ENCODE measurements around the gene TSFM. TPM values are rescaled to one million over a fixed set of nuclear protein-coding genes. Genes with fewer than 3 reads are reported as not detected.

Gene TSFM
- total and polyA plus RNA-seq, 3 donors from 2014 or later, result 26.9 to 51.2 (median 30.0) TPM

- Histone ChIP-seq H3K27ac (peak overlapping the region; percentile 9 to 43), H3K9me3 (no peaks in the 10 kb centered on the region), H3K27me3 (no peaks in the 10 kb centered on the region), H3K4me3 (no peak overlapping the region), H3K4me1 (peaks cover 98% of the 10 kb centered on the region), H3K36me3 (ENCODE audit: low read depth, missing control alignments) (no peaks in the 10 kb centered on the region)
- intact Hi-C loops (cut with DNase I; ENCODE audit: low total_unique reads), result no loop called here
- WGBS, 2 donors, result 8 to 33% methylated on average over 2 to 5 of the region's 5 CpGs
- peak; percentile 56 for DNase-seq
- no peak for TF ChIP-seq CTCF (IDR thresholded peaks at IDR 0.05)
- no peak for TF ChIP-seq POLR2A (IDR thresholded peaks at IDR 0.05)
Observed at GRCh38 chr12:57837864-57838562, 55.4 kb downstream of the TSFM start.

DNA sequence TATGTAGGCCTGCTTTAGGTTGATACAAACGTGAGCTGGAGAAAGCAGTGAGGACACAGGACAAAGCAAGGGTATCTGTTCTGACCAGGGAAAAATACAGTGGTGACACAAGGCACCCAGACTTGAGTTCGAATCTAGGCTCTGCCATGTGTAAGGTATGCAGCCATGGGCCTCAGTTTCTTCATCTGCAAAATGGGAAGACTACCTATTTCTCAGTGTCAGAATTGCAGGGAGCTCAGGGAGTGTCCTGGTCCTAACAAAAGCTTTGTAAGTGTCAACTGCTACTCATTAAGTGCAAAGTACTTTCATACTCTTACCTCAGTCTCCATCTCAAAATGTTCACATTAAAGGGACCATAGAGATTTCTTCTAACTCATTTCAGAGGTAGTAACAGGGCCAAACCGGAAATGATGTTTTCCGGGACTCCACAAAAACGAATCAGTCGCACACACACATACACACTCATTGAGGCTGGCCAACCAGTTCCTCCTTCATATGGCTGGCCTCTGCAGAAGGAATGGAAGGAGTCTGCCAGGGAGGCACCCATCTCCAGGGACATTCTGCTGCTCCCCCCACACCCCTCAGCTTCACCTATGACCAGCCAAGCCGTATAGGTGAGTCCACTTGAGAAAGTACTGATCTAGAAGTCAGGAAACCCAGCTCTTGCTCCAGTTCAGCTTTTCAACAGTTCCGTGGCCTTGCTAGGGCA is 56.2 kb downstream of the TSFM start:
- Histone ChIP-seq H3K9me3 (no peaks in the 10 kb centered on the region), H3K27ac (peak overlapping the region in 1 of 2 donors; percentile 9), H3K4me1 (peaks cover 98% of the 10 kb centered on the region), H3K36me3 (ENCODE audit: low read depth, missing control alignments) (no peaks in the 10 kb centered on the region), H3K4me3 (no peak overlapping the region), H3K27me3 (no peaks in the 10 kb centered on the region)
- no peak for DNase-seq
- 32 to 48% methylated on average over 8 of the region's 8 CpGs for WGBS, 2 donors
- no peak for TF ChIP-seq POLR2A (IDR thresholded peaks at IDR 0.05)
- TF ChIP-seq CTCF (IDR thresholded peaks at IDR 0.05), result no peak
- intact Hi-C loops (cut with DNase I; ENCODE audit: low total_unique reads), result no loop called here

DNA sequence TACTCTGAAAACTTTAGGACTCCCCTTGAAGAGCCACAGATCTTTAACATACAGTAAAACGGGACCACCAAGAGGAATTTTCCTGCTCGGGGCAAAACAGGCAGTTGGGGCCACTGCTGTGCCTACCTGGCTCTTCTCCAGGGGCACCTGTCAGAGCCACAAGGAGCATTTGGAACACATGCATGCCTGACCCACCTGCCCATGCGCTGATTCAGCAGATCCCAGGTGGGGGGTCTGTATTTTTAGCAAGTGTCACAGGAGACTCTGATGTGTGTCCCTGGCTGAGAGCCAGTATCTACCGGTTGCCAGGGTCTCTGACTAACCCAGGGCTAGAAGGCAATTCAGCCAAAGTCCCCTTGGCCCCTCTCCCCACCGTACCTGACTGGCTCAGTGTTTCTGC is 57.4 kb downstream of the TSFM start:
- intact Hi-C loops (cut with DNase I; ENCODE audit: low total_unique reads), result no loop called here
- Histone ChIP-seq H3K36me3 (ENCODE audit: low read depth, missing control alignments) (no peaks in the 10 kb centered on the region), H3K27ac (peak overlapping the region; percentile 9 to 15), H3K9me3 (no peaks in the 10 kb centered on the region), H3K4me1 (peaks cover 92% of the 10 kb centered on the region), H3K4me3 (no peak overlapping the region), H3K27me3 (no peaks in the 10 kb centered on the region)
- no peak for DNase-seq
- TF ChIP-seq POLR2A (IDR thresholded peaks at IDR 0.05) (no peak), CTCF (IDR thresholded peaks at IDR 0.05) (no peak)
- WGBS, 2 donors, result 36 to 56% methylated on average over 5 of the region's 5 CpGs

DNA sequence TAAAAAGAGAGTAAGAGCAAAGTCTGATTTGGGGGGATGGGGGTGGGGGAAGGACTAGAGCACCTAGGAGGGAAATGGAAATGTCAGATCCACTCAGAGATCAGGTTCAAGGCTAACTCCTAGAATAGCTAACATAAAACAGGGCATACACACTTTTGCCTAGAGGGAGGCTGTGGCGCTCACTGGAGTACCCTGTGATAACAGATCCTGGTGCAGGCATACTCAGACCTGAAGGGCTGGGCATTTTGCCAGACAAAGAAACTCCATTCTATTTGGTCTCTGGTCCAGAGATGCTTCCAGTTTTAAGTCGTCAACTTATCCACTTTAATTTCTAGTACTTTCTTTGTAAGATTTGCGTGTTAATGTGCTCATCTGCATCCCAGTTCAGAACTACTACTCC is 58.1 kb downstream of the TSFM start:
- peak overlapping the region; percentile 9 to 15 for H3K27ac ChIP-seq
- peak; percentile 52 for DNase-seq
- intact Hi-C loops (cut with DNase I; ENCODE audit: low total_unique reads), result no loop called here
- 35 to 39% methylated on average over 3 of the region's 3 CpGs for WGBS, 2 donors
- H3K4me3 ChIP-seq, result no peak overlapping the region
- TF ChIP-seq CTCF (IDR thresholded peaks at IDR 0.05) (no peak), POLR2A (IDR thresholded peaks at IDR 0.05) (no peak)
- no peaks in the 10 kb centered on the region for H3K27me3 ChIP-seq
- peaks cover 86% of the 10 kb centered on the region for H3K4me1 ChIP-seq
- no peaks in the 10 kb centered on the region for H3K9me3 ChIP-seq
- H3K36me3 ChIP-seq (ENCODE audit: low read depth, missing control alignments), result no peaks in the 10 kb centered on the region
